K562 (cell line): ENCODE results near the gene ALPP.

Experiments used
- ESRRA ChIP-seq: fragments of 450-650 bp; IDR thresholded peaks from 2 replicates; pipeline ENCODE4 v1.6.1; 2014; ENCODE audit warnings: low read depth, mild to moderate bottlenecking, moderate library complexity, borderline replicate concordance
- GATA2 ChIP-seq: sonication (generic); formaldehyde crosslinking; IDR thresholded peaks from 2 replicates; pipeline ENCODE4 v1.4.0; 2020; ENCODE audit warnings: mild to moderate bottlenecking, missing genetic modification reagents
- POLR2A ChIP-seq: fragments of 450-650 bp; conservative IDR thresholded peaks from 2 replicates; pipeline ENCODE4 v1.6.1; 2016
- POLR2AphosphoS5 ChIP-seq: IDR thresholded peaks from 2 replicates; pipeline ENCODE4 v1.6.1; 2011; ENCODE audit warnings: mild to moderate bottlenecking, low read depth, low read length, moderate library complexity; ENCODE audit not compliant: control insufficient read depth, insufficient read depth
- TFAM ChIP-seq: fragments of 250-450 bp; sonication (Bioruptor Pico); conservative IDR thresholded peaks from 2 replicates; pipeline ENCODE4 v1.5.0; 2021; ENCODE audit warnings: mild to moderate bottlenecking, moderate library complexity
- TF ChIP-seq, protein P1 (sequence below), 3 experiments: fragments of 200-800 bp in 1 of 3; fragments of 250-450 bp in 1 of 3; fragments of 450-650 bp in 1 of 3; sonication (Bioruptor Pico) in 1 of 3; sonication (Bioruptor generic) in 1 of 3; formaldehyde crosslinking in 1 of 3; IDR thresholded peaks; 2 replicates each; pipeline versions ENCODE4 v1.6.1 to v1.8.0; 2016 to 2022; ENCODE audit warnings: mild to moderate bottlenecking in 2 of 3, missing genetic modification characterization in 2 of 3, missing compliant biosample characterization in 1 of 3, moderate library complexity in 1 of 3
- TF ChIP-seq, protein P2 (sequence below): fragments of 200-800 bp; sonication (Bioruptor generic); IDR thresholded peaks from 2 replicates; pipeline ENCODE4 v1.6.1; 2016; ENCODE audit warnings: missing genetic modification characterization, missing compliant biosample characterization

DNA sequence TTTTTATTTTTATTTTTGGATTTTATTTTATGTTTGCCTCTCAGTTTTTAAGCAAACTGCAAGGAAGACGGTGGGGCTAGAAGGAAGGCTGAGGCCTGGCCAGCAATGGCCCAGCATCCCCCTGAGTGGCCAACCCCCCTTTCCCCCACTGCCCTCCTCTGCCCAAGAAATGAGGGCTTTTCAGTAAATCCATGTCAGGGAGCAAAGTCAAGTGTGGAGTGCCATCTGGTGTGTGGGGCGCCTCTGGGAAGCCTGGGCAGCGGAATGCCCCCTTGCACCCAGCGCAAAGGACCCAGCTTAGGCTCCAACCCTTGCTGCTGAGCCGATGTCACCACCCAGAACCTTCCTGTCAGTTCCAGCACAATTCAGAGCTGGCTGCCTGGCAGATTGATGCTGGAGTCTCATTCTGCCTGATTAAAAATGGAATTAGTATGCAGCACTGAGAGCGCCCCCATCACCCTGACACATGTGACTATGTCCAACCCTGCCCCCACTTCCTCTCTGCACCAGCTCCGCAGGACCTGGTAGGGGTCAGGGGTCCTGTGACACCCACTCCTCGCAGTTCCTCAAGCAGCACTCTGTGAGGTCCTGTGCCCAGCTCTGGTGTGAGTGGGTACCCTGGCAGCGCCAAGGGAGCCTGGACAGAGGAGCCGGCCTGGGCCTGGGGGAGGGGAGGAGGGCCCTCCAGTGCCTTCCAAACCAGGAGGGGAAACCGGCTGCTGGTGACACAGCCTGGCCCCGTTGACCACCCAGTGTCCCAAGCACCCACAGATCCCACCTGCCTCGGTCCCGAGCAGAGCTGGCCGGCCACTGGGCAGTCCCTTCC, 9.2 kb upstream of the ALPP start:
- TF ChIP-seq GATA2 (no peak), POLR2AphosphoS5 (no peak), POLR2A (no peak), TFAM (CRISPR knock-in tag) (no peak), ESRRA (no peak)
- TF ChIP-seq, protein P1, sequence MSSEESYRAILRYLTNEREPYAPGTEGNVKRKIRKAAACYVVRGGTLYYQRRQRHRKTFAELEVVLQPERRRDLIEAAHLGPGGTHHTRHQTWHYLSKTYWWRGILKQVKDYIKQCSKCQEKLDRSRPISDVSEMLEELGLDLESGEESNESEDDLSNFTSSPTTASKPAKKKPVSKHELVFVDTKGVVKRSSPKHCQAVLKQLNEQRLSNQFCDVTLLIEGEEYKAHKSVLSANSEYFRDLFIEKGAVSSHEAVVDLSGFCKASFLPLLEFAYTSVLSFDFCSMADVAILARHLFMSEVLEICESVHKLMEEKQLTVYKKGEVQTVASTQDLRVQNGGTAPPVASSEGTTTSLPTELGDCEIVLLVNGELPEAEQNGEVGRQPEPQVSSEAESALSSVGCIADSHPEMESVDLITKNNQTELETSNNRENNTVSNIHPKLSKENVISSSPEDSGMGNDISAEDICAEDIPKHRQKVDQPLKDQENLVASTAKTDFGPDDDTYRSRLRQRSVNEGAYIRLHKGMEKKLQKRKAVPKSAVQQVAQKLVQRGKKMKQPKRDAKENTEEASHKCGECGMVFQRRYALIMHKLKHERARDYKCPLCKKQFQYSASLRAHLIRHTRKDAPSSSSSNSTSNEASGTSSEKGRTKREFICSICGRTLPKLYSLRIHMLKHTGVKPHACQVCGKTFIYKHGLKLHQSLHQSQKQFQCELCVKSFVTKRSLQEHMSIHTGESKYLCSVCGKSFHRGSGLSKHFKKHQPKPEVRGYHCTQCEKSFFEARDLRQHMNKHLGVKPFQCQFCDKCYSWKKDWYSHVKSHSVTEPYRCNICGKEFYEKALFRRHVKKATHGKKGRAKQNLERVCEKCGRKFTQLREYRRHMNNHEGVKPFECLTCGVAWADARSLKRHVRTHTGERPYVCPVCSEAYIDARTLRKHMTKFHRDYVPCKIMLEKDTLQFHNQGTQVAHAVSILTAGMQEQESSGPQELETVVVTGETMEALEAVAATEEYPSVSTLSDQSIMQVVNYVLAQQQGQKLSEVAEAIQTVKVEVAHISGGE (CRISPR knock-in tag; IDR thresholded peaks at IDR 0.05), result no peak
- TF ChIP-seq, protein P2, sequence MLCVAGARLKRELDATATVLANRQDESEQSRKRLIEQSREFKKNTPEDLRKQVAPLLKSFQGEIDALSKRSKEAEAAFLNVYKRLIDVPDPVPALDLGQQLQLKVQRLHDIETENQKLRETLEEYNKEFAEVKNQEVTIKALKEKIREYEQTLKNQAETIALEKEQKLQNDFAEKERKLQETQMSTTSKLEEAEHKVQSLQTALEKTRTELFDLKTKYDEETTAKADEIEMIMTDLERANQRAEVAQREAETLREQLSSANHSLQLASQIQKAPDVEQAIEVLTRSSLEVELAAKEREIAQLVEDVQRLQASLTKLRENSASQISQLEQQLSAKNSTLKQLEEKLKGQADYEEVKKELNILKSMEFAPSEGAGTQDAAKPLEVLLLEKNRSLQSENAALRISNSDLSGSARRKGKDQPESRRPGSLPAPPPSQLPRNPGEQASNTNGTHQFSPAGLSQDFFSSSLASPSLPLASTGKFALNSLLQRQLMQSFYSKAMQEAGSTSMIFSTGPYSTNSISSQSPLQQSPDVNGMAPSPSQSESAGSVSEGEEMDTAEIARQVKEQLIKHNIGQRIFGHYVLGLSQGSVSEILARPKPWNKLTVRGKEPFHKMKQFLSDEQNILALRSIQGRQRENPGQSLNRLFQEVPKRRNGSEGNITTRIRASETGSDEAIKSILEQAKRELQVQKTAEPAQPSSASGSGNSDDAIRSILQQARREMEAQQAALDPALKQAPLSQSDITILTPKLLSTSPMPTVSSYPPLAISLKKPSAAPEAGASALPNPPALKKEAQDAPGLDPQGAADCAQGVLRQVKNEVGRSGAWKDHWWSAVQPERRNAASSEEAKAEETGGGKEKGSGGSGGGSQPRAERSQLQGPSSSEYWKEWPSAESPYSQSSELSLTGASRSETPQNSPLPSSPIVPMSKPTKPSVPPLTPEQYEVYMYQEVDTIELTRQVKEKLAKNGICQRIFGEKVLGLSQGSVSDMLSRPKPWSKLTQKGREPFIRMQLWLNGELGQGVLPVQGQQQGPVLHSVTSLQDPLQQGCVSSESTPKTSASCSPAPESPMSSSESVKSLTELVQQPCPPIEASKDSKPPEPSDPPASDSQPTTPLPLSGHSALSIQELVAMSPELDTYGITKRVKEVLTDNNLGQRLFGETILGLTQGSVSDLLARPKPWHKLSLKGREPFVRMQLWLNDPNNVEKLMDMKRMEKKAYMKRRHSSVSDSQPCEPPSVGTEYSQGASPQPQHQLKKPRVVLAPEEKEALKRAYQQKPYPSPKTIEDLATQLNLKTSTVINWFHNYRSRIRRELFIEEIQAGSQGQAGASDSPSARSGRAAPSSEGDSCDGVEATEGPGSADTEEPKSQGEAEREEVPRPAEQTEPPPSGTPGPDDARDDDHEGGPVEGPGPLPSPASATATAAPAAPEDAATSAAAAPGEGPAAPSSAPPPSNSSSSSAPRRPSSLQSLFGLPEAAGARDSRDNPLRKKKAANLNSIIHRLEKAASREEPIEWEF (CRISPR knock-in tag), result no peak
